HG03103 (cell line): ENCODE results near the gene FAP.
A peak's percentile ranks its signal among the peaks of the same experiment; 100 is the strongest.

Experiments
- ATAC-seq: cut with Tn5 transposase; IDR thresholded peaks from one replicate; pipeline ENCODE4 v1.9.1; 2021; ENCODE audit warnings: low read depth; ENCODE audit not compliant: unreplicated experiment

The FAP gene

GRCh38 chr2:162138310-162138709 is 104.9 kb downstream of the FAP start:
- ATAC-seq, result no peak

DNA sequence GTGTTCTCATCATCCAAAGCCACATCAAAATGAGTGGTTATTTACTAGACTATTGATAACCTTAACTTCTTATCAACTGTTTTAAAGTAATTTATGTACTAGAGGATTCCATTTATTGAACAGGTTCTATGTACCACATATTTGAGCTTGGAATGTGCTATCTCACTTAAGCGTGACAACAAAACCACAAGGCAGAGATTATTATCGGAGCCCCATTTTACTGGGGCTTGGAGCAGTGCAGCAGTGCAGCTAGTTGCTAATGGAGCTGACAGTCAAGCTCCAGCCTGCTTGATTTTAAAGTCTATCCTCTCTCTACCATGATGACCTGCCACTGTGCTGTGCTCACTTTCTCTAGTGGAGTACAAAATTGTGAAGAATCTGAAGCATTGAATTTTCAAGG is 115.8 kb downstream of the FAP start:
- ATAC-seq, result no peak

GRCh38 chr2:162126527-162126926 is 116.7 kb downstream of the FAP start:
- peak; percentile 13 for ATAC-seq

GRCh38 chr2:162126111-162126519 is 117.1 kb downstream of the FAP start:
- peak; percentile 95 for ATAC-seq

GRCh38 chr2:162125138-162125537 is 118.1 kb downstream of the FAP start:
- no peak for ATAC-seq

GRCh38 chr2:162123806-162124758 is 119.2 kb downstream of the FAP start:
- ATAC-seq, result no peak
